ENCODE results near the gene SGTA.

DNA sequence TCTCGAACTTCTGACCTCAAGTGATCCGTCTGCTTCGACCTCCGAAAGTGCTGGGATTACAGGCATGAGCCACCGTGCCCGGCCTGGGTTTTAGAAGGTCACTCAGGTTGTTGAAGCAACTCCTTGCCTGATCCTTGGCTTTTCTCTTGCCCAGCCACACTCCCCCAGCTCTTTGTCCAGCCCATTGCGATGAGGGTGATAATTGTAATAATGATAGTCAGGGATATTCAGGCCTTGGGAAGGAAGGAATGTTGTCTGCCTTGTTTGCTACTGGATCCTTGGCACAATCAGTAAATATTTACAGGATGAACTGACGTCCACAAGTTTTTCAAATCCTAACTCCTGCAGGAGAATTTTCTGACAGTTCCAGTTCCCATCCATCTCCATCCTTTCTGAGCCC lies 4.0 kb upstream of the SGTA start:
- TF ChIP-seq, protein P1, sequence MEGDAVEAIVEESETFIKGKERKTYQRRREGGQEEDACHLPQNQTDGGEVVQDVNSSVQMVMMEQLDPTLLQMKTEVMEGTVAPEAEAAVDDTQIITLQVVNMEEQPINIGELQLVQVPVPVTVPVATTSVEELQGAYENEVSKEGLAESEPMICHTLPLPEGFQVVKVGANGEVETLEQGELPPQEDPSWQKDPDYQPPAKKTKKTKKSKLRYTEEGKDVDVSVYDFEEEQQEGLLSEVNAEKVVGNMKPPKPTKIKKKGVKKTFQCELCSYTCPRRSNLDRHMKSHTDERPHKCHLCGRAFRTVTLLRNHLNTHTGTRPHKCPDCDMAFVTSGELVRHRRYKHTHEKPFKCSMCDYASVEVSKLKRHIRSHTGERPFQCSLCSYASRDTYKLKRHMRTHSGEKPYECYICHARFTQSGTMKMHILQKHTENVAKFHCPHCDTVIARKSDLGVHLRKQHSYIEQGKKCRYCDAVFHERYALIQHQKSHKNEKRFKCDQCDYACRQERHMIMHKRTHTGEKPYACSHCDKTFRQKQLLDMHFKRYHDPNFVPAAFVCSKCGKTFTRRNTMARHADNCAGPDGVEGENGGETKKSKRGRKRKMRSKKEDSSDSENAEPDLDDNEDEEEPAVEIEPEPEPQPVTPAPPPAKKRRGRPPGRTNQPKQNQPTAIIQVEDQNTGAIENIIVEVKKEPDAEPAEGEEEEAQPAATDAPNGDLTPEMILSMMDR (IDR thresholded peaks at IDR 0.05), result no peak
- no peak for TF ChIP-seq POLR2A (IDR thresholded peaks at IDR 0.05)
